Measurements from ENCODE around the gene MRGPRX2. TPM values are rescaled to one million over a fixed set of nuclear protein-coding genes. Genes with fewer than 3 reads are reported as not detected.

Gene MRGPRX2
- total RNA-seq, 1 donor from 2014 or later = not detected

DNA sequence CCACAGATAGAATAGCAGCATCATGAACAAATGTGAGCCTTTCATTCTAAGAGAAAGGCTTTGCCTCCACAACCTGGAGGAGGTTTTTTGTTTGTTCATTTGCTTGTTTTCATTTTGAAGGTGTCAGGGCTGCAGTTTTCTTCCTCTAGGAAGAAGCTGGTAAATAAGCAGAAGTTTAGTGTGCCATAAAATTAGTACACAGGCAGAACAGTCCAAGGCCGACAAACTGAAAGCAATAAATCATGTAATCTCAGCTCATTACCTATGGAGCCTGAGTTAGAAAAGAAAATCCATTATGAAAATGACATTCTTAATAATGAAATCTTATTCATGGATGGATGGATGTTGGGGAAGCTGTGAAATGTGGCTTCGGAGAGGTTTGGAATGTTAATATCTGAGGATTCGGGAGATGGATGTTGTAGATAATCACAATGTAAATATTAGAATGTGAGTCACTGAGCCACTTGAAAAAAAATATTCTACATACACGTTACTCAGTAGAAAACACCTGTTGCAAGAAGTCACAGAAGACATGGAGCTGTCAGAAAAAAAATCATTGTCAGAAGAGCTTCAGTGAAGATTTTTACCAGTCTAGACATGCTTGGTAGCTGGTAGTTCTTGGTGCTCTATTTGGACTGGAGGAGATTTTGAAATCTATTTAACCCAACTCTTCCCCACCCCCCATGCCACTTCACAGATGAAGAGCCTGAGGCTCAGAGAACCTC lies 41.4 kb upstream of the MRGPRX2 start:
- H3K4me1 Mint-ChIP-seq = no peaks in the 10 kb centered on the region
- DNase-seq (ENCODE audit: low read depth, low spot score) = no peak
- TF ChIP-seq, protein P1, sequence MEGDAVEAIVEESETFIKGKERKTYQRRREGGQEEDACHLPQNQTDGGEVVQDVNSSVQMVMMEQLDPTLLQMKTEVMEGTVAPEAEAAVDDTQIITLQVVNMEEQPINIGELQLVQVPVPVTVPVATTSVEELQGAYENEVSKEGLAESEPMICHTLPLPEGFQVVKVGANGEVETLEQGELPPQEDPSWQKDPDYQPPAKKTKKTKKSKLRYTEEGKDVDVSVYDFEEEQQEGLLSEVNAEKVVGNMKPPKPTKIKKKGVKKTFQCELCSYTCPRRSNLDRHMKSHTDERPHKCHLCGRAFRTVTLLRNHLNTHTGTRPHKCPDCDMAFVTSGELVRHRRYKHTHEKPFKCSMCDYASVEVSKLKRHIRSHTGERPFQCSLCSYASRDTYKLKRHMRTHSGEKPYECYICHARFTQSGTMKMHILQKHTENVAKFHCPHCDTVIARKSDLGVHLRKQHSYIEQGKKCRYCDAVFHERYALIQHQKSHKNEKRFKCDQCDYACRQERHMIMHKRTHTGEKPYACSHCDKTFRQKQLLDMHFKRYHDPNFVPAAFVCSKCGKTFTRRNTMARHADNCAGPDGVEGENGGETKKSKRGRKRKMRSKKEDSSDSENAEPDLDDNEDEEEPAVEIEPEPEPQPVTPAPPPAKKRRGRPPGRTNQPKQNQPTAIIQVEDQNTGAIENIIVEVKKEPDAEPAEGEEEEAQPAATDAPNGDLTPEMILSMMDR (conservative IDR thresholded peaks at IDR 0.05) = no peak
- H3K9me3 Mint-ChIP-seq = no peaks in the 10 kb centered on the region
- H3K4me3 Mint-ChIP-seq = no peak overlapping the region
- H3K27me3 Mint-ChIP-seq (ENCODE audit: low read depth) = peaks cover 30% of the 10 kb centered on the region
- no peak overlapping the region for H3K27ac Mint-ChIP-seq (ENCODE audit: unreplicated experiment)
- H3K36me3 Mint-ChIP-seq (ENCODE audit: low read depth) = no peaks in the 10 kb centered on the region

DNA sequence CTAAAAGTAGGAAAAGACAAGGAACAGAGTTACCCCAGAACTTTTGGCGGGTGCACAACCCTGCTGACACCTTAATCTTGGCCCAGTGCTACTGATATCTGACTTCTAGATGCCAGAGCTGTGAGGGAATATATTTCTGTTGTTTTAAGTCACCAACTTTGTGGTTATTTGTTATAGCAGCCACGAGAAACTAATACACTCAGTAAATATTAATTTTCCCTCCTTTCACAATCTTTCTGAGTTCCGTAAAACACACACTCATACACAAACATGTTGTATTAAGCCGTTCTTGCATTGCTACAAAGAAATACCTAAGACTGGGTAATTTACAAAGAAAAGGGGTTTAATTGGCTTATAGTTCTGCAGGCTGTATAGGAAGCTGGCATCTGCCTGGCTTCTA lies 40.4 kb upstream of the MRGPRX2 start:
- Mint-ChIP-seq H3K4me3 (no peak overlapping the region), H3K27ac (ENCODE audit: unreplicated experiment) (no peak overlapping the region), H3K4me1 (no peaks in the 10 kb centered on the region), H3K27me3 (ENCODE audit: low read depth) (peaks cover 37% of the 10 kb centered on the region), H3K9me3 (no peaks in the 10 kb centered on the region), H3K36me3 (ENCODE audit: low read depth) (no peaks in the 10 kb centered on the region)
- TF ChIP-seq, protein P1 (conservative IDR thresholded peaks at IDR 0.05) = no peak
- no peak for DNase-seq (ENCODE audit: low read depth, low spot score)

DNA sequence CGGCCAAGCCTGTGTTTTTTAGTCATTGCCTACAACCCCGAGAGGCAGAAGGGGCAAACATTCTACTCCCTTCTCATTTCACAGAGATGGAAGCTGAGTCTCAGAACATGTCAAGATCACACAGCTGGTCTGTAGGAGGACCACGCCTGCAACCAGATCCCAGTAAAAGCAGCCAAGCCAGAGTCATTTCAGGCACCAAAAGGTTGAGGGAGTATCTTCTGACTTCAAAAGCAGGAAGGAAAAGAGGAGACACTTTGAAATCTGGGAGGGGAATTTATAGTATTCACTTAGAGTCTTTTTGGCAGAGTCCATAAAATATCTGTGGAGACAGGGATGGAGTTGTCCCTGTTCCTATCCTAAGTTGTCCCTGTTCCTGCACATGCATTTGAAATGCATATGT lies 38.6 kb upstream of the MRGPRX2 start:
- TF ChIP-seq, protein P1 (conservative IDR thresholded peaks at IDR 0.05) = no peak
- DNase-seq (ENCODE audit: low read depth, low spot score) = no peak
- no peaks in the 10 kb centered on the region for H3K36me3 Mint-ChIP-seq (ENCODE audit: low read depth)
- no peaks in the 10 kb centered on the region for H3K4me1 Mint-ChIP-seq
- H3K27ac Mint-ChIP-seq (ENCODE audit: unreplicated experiment) = no peak overlapping the region
- H3K9me3 Mint-ChIP-seq = no peaks in the 10 kb centered on the region
- peaks cover 43% of the 10 kb centered on the region for H3K27me3 Mint-ChIP-seq (ENCODE audit: low read depth)
- H3K4me3 Mint-ChIP-seq = no peak overlapping the region

DNA sequence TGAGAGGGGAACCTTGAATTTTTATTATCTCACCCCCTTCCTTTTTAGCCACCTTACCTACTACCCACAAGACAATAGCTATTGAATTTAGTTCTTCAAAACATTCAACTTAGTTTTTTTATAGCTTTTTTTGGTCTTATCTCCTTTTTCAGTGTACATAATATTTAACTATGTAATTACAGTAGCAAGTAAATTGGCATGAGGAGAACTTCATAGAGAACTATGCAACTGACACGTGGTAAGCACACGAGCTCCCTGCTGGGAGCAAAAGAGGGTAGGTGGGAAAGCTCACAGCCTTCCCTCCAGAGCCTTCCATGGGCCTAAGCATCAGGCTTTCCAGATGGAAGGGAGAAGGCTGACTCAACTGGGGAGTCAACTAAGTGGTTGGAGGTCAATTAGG lies 34.3 kb upstream of the MRGPRX2 start:
- no peaks in the 10 kb centered on the region for H3K9me3 Mint-ChIP-seq
- H3K27me3 Mint-ChIP-seq (ENCODE audit: low read depth) = peaks cover 51% of the 10 kb centered on the region
- TF ChIP-seq, protein P1 (conservative IDR thresholded peaks at IDR 0.05) = no peak
- H3K4me1 Mint-ChIP-seq = no peaks in the 10 kb centered on the region
- DNase-seq (ENCODE audit: low read depth, low spot score) = no peak
- H3K36me3 Mint-ChIP-seq (ENCODE audit: low read depth) = no peaks in the 10 kb centered on the region
- H3K4me3 Mint-ChIP-seq = no peak overlapping the region
- H3K27ac Mint-ChIP-seq (ENCODE audit: unreplicated experiment) = no peak overlapping the region

DNA sequence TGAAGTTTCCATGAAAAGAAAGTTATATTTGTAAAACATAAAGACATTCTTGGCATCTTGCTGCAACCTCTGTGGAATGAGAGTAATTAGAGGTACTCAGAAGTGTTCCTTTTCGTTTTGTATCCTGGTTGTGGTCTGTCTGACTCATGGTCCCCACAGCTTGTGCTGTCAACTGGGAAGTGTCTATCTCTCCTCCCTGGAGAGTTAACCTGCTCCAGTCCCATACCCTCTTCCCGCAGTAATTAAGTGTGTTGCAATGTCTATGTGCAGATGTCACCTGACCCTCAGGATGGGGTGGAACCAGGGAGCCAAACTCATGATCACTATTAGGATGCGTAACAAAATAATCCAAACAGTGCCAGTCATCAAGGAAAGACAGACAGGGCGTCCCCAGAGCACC lies 33.5 kb upstream of the MRGPRX2 start:
- Mint-ChIP-seq H3K36me3 (ENCODE audit: low read depth) (no peaks in the 10 kb centered on the region), H3K4me1 (no peaks in the 10 kb centered on the region), H3K9me3 (peaks cover 4% of the 10 kb centered on the region), H3K27me3 (ENCODE audit: low read depth) (peaks cover 45% of the 10 kb centered on the region), H3K27ac (ENCODE audit: unreplicated experiment) (peak overlapping the region; percentile 16), H3K4me3 (no peak overlapping the region)
- DNase-seq (ENCODE audit: low read depth, low spot score) = no peak
- TF ChIP-seq, protein P1 (conservative IDR thresholded peaks at IDR 0.05) = no peak

All from neural crest cell (in vitro differentiated cells).